ENCODE data around the gene TPRN.

GRCh38 chr9:137149363-137149762 lies 51.2 kb downstream of the TPRN start:
- TF ChIP-seq ZNF274 (IDR thresholded peaks at IDR 0.05; ENCODE audit: low read depth, low read length) = no peak
- TF ChIP-seq CTCF (IDR thresholded peaks at IDR 0.05 in 2 of 3, conservative IDR thresholded peaks at IDR 0.05 in 1 of 3; ENCODE audit: borderline replicate concordance in 1 of 3, insufficient read depth in 1 of 3, low read depth in 2 of 3, low read length in 2 of 3) = no peak
- no peak for TF ChIP-seq POLR2A (IDR thresholded peaks at IDR 0.05; ENCODE audit: borderline replicate concordance, extremely low read depth, insufficient read depth, insufficient read length)
- TF ChIP-seq SRF (IDR thresholded peaks at IDR 0.05; ENCODE audit: low read depth) = no peak
- TF ChIP-seq EZH2phosphoT487 (IDR thresholded peaks at IDR 0.05; ENCODE audit: borderline replicate concordance) = no peak
- TF ChIP-seq POLR2AphosphoS5 (IDR thresholded peaks at IDR 0.05; ENCODE audit: low read depth, low read length) = no peak
